ENCODE measurements around the gene GBE1. TPM values are rescaled to one million over a fixed set of nuclear protein-coding genes. Genes with fewer than 3 reads are reported as not detected.

Gene GBE1
- total and polyA plus RNA-seq, 7 donors, result 10.2 to 24.6 (median 12.1) TPM

DNA sequence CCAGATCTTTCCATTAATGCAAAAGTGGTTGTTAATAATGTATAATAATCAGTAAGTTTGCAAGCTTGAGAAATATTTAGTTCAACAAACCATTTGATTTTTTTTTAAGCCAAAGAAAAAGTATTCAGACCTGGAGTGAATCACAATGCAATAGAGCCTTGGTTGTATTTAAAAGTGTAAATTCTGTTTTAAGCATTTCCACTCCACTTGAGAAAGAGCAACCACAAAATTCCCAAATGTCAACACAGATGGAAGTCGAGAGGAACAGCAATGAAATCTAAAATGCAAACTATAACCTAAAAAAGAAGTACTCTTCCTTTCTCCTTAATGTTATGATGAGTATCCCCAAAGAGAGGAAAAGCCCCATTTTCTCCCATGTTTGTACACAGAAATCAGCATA lies 20.2 kb downstream of the GBE1 start:
- H3K9me3 ChIP-seq, result no peaks in the 10 kb centered on the region
- no peak for DNase-seq
- peaks cover 0 to 46% (median 34%) of the 10 kb centered on the region in 4 donors for H3K4me1 ChIP-seq
- no peaks in the 10 kb centered on the region for H3K36me3 ChIP-seq
- 70 to 73% methylated on average over 1 of the region's 1 CpG for WGBS, 2 donors
- peak overlapping the region in 1 of 4 donors; percentile 79 for H3K27ac ChIP-seq
- no peak overlapping the region for H3K4me3 ChIP-seq
- intact Hi-C loops (cut with DNase I), result no loop called here
- TF ChIP-seq POLR2A (IDR thresholded peaks at IDR 0.05) (no peak), EP300 (IDR thresholded peaks at IDR 0.05) (no peak), POLR2AphosphoS5 (IDR thresholded peaks at IDR 0.05) (no peak)
- TF ChIP-seq, protein P1, sequence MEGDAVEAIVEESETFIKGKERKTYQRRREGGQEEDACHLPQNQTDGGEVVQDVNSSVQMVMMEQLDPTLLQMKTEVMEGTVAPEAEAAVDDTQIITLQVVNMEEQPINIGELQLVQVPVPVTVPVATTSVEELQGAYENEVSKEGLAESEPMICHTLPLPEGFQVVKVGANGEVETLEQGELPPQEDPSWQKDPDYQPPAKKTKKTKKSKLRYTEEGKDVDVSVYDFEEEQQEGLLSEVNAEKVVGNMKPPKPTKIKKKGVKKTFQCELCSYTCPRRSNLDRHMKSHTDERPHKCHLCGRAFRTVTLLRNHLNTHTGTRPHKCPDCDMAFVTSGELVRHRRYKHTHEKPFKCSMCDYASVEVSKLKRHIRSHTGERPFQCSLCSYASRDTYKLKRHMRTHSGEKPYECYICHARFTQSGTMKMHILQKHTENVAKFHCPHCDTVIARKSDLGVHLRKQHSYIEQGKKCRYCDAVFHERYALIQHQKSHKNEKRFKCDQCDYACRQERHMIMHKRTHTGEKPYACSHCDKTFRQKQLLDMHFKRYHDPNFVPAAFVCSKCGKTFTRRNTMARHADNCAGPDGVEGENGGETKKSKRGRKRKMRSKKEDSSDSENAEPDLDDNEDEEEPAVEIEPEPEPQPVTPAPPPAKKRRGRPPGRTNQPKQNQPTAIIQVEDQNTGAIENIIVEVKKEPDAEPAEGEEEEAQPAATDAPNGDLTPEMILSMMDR (IDR thresholded peaks at IDR 0.05), result no peak
- H3K27me3 ChIP-seq, result no peaks in the 10 kb centered on the region

DNA sequence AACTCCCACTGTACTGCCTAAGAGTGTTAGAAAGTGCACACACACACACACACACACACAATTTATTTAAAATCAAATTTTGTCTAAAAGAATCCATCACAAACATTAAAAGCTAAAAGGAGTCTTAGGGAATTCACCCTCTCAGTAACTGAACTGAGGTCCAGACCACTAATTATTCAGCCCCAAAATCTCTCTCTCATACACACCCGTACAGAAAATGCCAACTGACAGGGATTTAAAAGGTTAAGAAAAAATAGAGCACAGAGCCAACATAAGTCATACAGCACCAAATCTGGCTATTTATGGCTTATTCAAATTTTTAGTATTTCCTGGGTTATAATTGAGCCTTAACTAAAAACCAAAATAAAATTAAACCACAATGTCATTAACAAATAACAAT lies 20.7 kb downstream of the GBE1 start:
- 76 to 88% methylated on average over 1 of the region's 1 CpG for WGBS, 2 donors
- Histone ChIP-seq H3K36me3 (no peaks in the 10 kb centered on the region), H3K4me1 (peaks cover 0 to 46% (median 34%) of the 10 kb centered on the region in 4 donors), H3K27ac (no peak overlapping the region), H3K4me3 (no peak overlapping the region), H3K9me3 (no peaks in the 10 kb centered on the region), H3K27me3 (no peaks in the 10 kb centered on the region)
- no peak for DNase-seq
- TF ChIP-seq POLR2AphosphoS5 (IDR thresholded peaks at IDR 0.05), result no peak
- no peak for TF ChIP-seq POLR2A (IDR thresholded peaks at IDR 0.05)
- no peak for TF ChIP-seq EP300 (IDR thresholded peaks at IDR 0.05)
- TF ChIP-seq, protein P1 (IDR thresholded peaks at IDR 0.05), result no peak
- intact Hi-C loops (cut with DNase I), result no loop called here

DNA sequence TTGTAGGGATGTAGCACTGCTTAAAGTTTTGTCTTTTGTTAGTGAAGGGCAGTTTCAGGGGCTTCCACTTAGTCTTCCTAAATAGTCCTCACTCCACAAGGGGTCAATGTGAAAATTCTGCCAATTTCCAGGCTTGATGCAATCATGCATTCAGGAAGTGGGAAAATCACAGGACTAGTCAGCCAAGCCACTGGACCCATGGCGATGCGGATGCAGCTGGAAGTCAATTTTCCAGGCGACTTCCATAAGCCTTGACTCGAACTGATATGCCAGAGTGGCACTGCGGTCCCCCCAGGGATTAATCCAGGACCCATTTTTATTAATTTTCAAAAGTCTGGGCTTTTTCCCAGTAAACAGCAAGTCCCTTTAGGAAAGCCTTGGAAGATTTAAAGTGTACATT lies 26.1 kb downstream of the GBE1 start:
- Histone ChIP-seq H3K36me3 (no peaks in the 10 kb centered on the region), H3K4me1 (no peaks in the 10 kb centered on the region), H3K27ac (no peak overlapping the region), H3K9me3 (no peaks in the 10 kb centered on the region), H3K27me3 (no peaks in the 10 kb centered on the region), H3K4me3 (no peak overlapping the region)
- WGBS, 2 donors, result 95 to 97% methylated on average over 5 of the region's 5 CpGs
- no peak for DNase-seq
- intact Hi-C loops (cut with DNase I), result no loop called here
- TF ChIP-seq, protein P1 (IDR thresholded peaks at IDR 0.05), result no peak
- TF ChIP-seq POLR2AphosphoS5 (IDR thresholded peaks at IDR 0.05) (no peak), EP300 (IDR thresholded peaks at IDR 0.05) (no peak), POLR2A (IDR thresholded peaks at IDR 0.05) (no peak)

DNA sequence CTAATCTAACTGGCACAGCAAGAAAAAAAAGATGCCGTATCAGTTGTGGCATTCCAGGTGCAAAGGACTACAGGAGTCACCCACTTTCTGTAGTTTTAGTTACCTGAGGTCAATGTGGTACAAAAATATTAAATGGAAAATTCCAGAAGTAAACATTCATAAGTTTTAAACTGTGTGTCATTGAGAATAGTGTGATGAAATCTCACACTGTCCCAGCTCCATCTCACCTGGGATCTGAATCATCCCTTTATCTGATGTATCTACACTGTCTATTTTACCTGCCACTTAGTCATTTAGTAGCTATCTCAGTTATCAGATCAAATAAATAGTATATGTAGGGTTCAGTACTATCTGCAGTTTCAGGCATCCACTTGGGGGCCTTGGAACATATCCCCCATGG lies 26.7 kb downstream of the GBE1 start:
- WGBS, 2 donors, result 22 to 67% methylated on average over 1 of the region's 1 CpG

More for the DNA sequence above, 26.7 kb downstream of the GBE1 start:
- Histone ChIP-seq H3K9me3 (no peaks in the 10 kb centered on the region), H3K4me3 (no peak overlapping the region), H3K27me3 (no peaks in the 10 kb centered on the region), H3K27ac (no peak overlapping the region), H3K36me3 (no peaks in the 10 kb centered on the region), H3K4me1 (no peaks in the 10 kb centered on the region)
- DNase-seq, result no peak
- intact Hi-C loops (cut with DNase I), result no loop called here
- TF ChIP-seq POLR2A (IDR thresholded peaks at IDR 0.05) (no peak), EP300 (IDR thresholded peaks at IDR 0.05) (no peak), POLR2AphosphoS5 (IDR thresholded peaks at IDR 0.05) (no peak)
- TF ChIP-seq, protein P1 (IDR thresholded peaks at IDR 0.05), result no peak

Data from sigmoid colon (tissue), 7 donors.